Activated B cell treated with CpG ODN at 0.5 μM for 24 hours (primary cell): ENCODE measurements around the gene PSMD9. TPM values are rescaled to one million over a fixed set of nuclear protein-coding genes. Genes with fewer than 3 reads are reported as not detected.

ENCODE experiments used
- ATAC-seq: fragments of 200-7000 bp; cut with Tn5 transposase; one replicate; pipeline ENCODE4 v1.10.0; 2021; ENCODE audit warnings: low read depth, mild to moderate bottlenecking, moderate library complexity
- CTCF ChIA-PET: fragments of 350-600 bp; sonication (Branson Sonifier 250); formaldehyde crosslinking; loops from one replicate; lab custom pipeline; 2021; ENCODE audit warnings: antibody characterized with exemption; lab: Charles Lee
- POLR2A ChIA-PET: fragments of 350-600 bp; sonication (Branson Sonifier 250); formaldehyde crosslinking; loops from one replicate; lab custom pipeline; 2021; ENCODE audit warnings: antibody characterized with exemption; lab: Charles Lee
- DNase-seq: peaks from one replicate; pipeline ENCODE4 v3.0.0; 2022
- H3K27ac Mint-ChIP-seq: one replicate; pipeline ENCODE4 v1.8.0; 2020; ENCODE audit warnings: mixed read lengths
- H3K27me3 Mint-ChIP-seq: one replicate; pipeline ENCODE4 v1.8.0; 2021; ENCODE audit warnings: mixed read lengths
- H3K36me3 Mint-ChIP-seq: one replicate; pipeline ENCODE4 v1.8.0; 2021; ENCODE audit warnings: low read depth, mixed read lengths
- H3K4me1 Mint-ChIP-seq: one replicate; pipeline ENCODE4 v1.8.0; 2021; ENCODE audit warnings: mixed read lengths
- H3K4me3 Mint-ChIP-seq: one replicate; pipeline ENCODE4 v1.8.0; 2020; ENCODE audit warnings: mild to moderate bottlenecking, mixed read lengths
- H3K9me3 Mint-ChIP-seq: one replicate; pipeline ENCODE4 v1.8.0; 2020; ENCODE audit warnings: mixed read lengths
- intact Hi-C: fragments of 100-400 bp; cut with micrococcal nuclease; formaldehyde crosslinking; loops from one replicate; pipeline ENCODE4 v1.15.1; 2024
- total RNA-seq: library from RNA; stranded (reverse); gene quantifications from 2 replicates; pipeline ENCODE4 v1.2.3, GENCODE V29; 2022
- TF ChIP-seq, protein P1 (sequence below): fragments of 200-600 bp; IDR thresholded peaks from one replicate; pipeline ENCODE4 v1.8.0; 2022; ENCODE audit warnings: antibody characterized with exemption, mild to moderate bottlenecking

The PSMD9 gene
- total RNA-seq, 1 donor from 2014 or later, result 40.2 TPM

DNA sequence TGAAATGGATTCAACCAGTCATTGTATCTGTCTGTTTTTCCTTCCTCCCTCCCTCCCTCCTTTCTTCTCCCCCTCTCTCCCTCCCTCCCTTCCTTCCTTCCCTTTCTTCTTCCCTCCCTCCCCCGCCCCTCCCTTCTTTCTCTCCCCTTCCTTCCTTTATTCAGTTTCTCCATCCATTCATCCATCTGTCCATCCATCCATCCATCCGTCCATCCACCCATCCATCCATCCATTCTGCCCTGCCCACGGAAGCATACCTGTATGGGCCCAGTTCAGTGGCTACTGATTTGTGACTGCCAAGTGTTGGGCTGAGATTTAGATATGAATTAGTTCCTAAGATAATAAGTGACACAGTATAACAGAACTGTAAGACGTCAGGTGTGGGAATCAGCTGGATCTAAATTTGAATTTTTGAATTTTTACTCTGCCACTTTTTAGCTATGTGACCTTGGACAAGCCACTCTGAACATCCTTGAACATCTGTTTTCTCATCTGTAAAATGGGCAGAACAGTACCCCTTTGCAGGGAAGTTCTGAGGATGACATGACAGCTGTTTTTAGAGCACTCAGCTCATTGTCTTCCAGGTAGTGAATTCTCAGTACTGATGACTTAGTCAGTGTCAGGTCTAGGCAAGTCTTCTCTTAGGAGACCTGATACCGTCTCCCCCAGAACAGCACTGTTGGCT lies 72.7 kb downstream of the PSMD9 start:
- ChIA-PET CTCF (interaction anchor here (0.7 kb wide), 1 partner anchor 40 kb away, joined by 4 read pairs; no protein-coding TSS in a partner anchor), POLR2A (no interaction called here)
- intact Hi-C loops, result no loop called here
- no peak overlapping the region for H3K4me3 Mint-ChIP-seq
- no peaks in the 10 kb centered on the region for H3K9me3 Mint-ChIP-seq
- H3K36me3 Mint-ChIP-seq, result no peaks in the 10 kb centered on the region
- ATAC-seq (no peak), DNase-seq (no peak)
- TF ChIP-seq, protein P1, sequence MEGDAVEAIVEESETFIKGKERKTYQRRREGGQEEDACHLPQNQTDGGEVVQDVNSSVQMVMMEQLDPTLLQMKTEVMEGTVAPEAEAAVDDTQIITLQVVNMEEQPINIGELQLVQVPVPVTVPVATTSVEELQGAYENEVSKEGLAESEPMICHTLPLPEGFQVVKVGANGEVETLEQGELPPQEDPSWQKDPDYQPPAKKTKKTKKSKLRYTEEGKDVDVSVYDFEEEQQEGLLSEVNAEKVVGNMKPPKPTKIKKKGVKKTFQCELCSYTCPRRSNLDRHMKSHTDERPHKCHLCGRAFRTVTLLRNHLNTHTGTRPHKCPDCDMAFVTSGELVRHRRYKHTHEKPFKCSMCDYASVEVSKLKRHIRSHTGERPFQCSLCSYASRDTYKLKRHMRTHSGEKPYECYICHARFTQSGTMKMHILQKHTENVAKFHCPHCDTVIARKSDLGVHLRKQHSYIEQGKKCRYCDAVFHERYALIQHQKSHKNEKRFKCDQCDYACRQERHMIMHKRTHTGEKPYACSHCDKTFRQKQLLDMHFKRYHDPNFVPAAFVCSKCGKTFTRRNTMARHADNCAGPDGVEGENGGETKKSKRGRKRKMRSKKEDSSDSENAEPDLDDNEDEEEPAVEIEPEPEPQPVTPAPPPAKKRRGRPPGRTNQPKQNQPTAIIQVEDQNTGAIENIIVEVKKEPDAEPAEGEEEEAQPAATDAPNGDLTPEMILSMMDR, result no peak
- H3K4me1 Mint-ChIP-seq, result peaks cover 13% of the 10 kb centered on the region
- no peak overlapping the region for H3K27ac Mint-ChIP-seq
- H3K27me3 Mint-ChIP-seq, result no peaks in the 10 kb centered on the region

DNA sequence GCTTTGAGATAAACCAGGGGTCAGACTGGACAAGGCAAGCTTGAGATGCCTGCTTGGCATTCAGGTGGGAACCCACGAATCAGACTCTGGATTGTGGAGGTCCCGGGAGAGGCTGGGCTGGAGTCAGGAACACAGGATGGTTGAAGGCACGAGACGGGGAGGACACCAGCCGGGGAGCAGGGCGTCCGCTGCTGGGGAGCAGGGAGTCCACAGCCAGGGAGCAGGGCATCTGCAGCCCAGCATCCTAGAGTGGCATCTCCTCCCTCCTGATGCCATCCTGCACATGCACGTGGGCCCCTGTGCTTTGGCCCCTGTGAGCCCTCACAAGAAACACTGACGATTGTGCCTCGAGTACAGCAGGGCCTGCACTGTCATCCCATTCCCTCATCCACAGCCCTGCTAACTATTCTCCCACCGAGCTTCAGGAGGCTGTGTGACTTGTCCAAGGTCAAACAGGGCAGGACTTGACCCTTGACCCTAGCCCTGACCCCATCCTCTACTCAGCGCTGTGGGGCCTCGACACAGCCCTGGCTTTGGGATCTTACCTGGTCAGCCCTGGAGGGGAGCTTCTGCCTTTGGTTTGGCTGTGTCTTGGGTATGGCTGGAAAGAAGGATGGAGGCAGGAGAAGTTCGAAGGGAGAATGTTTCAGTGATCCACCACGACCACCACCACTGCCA lies 74.9 kb downstream of the PSMD9 start:
- TF ChIP-seq, protein P1, result no peak
- H3K27me3 Mint-ChIP-seq, result no peaks in the 10 kb centered on the region
- ATAC-seq (no peak), DNase-seq (no peak)
- H3K27ac Mint-ChIP-seq, result no peak overlapping the region
- ChIA-PET CTCF (no interaction called here), POLR2A (no interaction called here)
- H3K36me3 Mint-ChIP-seq, result no peaks in the 10 kb centered on the region
- H3K9me3 Mint-ChIP-seq, result no peaks in the 10 kb centered on the region
- no peak overlapping the region for H3K4me3 Mint-ChIP-seq
- peaks cover 10% of the 10 kb centered on the region for H3K4me1 Mint-ChIP-seq
- intact Hi-C loops, result no loop called here

DNA sequence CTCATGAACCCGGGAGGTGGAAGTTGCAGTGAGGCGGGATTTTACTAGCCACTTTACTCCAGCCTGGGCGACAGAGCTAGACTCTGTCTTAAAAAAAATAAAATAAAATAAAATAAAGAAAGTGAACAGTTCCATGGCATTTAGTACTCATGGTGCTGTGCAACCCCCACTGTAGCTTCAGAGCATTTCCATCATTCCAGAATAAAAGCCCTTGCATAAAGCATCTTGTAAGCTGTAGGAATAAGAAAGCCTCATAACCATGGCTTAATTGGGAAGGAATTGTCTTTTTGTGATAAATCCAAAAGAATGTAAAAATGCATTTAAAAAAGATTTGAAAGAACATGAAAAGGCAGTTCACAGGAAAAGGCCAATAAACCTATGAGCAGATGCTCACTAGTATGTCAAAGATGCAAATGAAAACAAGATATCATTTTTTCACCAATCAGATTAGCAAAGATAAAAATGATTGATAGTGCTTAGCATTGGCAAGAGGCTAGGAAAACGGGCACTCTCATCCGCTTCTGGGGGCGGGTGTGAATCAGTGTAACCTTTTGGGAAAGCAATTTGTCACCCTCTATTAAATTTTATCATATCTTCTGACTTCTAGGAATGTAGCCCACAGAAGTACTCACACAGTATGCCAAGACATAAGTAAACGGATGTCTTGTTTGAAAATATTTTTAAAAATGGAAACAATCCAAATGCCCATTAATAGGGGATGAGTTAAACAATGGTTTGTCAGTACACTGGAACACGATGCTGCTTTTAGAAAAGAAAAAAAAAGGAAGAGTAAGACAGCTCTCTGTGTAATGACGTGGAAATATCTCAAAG lies 76.4 kb downstream of the PSMD9 start:
- H3K4me3 Mint-ChIP-seq, result no peak overlapping the region
- POLR2A ChIA-PET, result interaction anchor here (0.7 kb wide), 1 partner anchor 124 kb away, joined by 9 read pairs; no protein-coding TSS in a partner anchor
- peaks cover 23% of the 10 kb centered on the region for H3K4me1 Mint-ChIP-seq
- no peak for DNase-seq
- H3K27ac Mint-ChIP-seq, result no peak overlapping the region
- intact Hi-C loops, result no loop called here
- ATAC-seq, result no peak
- H3K9me3 Mint-ChIP-seq, result no peaks in the 10 kb centered on the region
- no peaks in the 10 kb centered on the region for H3K36me3 Mint-ChIP-seq
- CTCF ChIA-PET, result no interaction called here
- no peaks in the 10 kb centered on the region for H3K27me3 Mint-ChIP-seq
- TF ChIP-seq, protein P1, result no peak

DNA sequence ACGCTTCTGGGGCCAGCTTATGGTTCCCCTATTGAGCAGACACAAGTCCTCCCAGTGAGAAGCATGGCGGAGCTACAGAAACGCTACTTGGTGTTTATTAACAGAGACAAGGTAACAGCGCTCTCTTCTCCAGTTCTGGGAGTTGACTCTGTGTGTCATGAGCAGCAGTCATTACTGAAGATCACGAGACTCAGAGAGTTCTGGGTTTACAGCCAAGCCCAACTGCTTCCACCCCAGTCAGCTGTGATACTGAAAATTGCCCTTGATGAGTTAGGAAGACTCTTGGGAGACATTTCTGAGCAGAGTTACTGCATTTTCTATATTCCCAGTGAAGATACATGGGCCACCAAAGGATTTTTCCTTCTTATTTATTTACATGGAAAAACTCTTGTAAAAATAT lies 78.4 kb downstream of the PSMD9 start:
- ChIA-PET CTCF (no interaction called here), POLR2A (no interaction called here)
- intact Hi-C loops, result no loop called here

More for the DNA sequence above, 78.4 kb downstream of the PSMD9 start:
- DNase-seq (no peak), ATAC-seq (no peak)
- H3K27ac Mint-ChIP-seq, result no peak overlapping the region
- no peaks in the 10 kb centered on the region for H3K36me3 Mint-ChIP-seq
- no peaks in the 10 kb centered on the region for H3K27me3 Mint-ChIP-seq
- H3K4me3 Mint-ChIP-seq, result no peak overlapping the region
- peaks cover 23% of the 10 kb centered on the region for H3K4me1 Mint-ChIP-seq
- H3K9me3 Mint-ChIP-seq, result no peaks in the 10 kb centered on the region
- TF ChIP-seq, protein P1, result no peak

Other genes with a start within 250 kb of the PSMD9 start
- gene MORN3, start 219.1 kb upstream of the PSMD9 start, total RNA-seq, result 0.20 and 0.42 TPM in 2 replicates
- gene TMEM120B, start 176.0 kb upstream of the PSMD9 start, total RNA-seq, result 7.3 and 8.3 TPM in 2 replicates
- gene RHOF, start 95.1 kb upstream of the PSMD9 start, total RNA-seq, result 133 and 142 TPM in 2 replicates
- 36.0 and 40.3 TPM in 2 replicates for gene SETD1B, start 84.8 kb upstream of the PSMD9 start, total RNA-seq
- gene HPD, start 29.9 kb upstream of the PSMD9 start, total RNA-seq, result not detected in 2 replicates
- 0.91 and 1.2 TPM in 2 replicates for gene CFAP251, start 29.8 kb downstream of the PSMD9 start, total RNA-seq
- 38.6 and 41.4 TPM in 2 replicates for gene BCL7A, start 133.1 kb downstream of the PSMD9 start, total RNA-seq
- gene MLXIP, start 190.0 kb downstream of the PSMD9 start, total RNA-seq, result 26.7 and 33.7 TPM in 2 replicates